OCI-LY1 (cell line): ENCODE results near the gene ABCC4.

Experiments
- H2AFZ ChIP-seq: fragments of 200-600 bp; sonication (generic), shearing (Covaris generic); 2 replicates; pipeline ENCODE4 v1.6.0; 2014; ENCODE audit warnings: antibody characterized with exemption, mild to moderate bottlenecking, low read length
- H3F3A ChIP-seq: fragments of 200-600 bp; sonication (generic), shearing (Covaris generic); 2 replicates; pipeline ENCODE4 v1.6.0; 2014; ENCODE audit warnings: mild to moderate bottlenecking, antibody characterized with exemption, low read length, moderate library complexity; ENCODE audit not compliant: insufficient read depth
- H3K27ac ChIP-seq: fragments of 200-600 bp; sonication (generic); 2 replicates; pipeline ENCODE4 v1.5.1; 2014; ENCODE audit warnings: low read length, mixed run types, mild to moderate bottlenecking, low read depth; ENCODE audit not compliant: poor library complexity, severe bottlenecking
- H3K27me3 ChIP-seq: fragments of 200-600 bp; sonication (generic); 2 replicates; pipeline ENCODE4 v1.6.0; 2014; ENCODE audit warnings: antibody characterized with exemption, mild to moderate bottlenecking, low read length, moderate library complexity; ENCODE audit not compliant: insufficient read depth
- H3K36me3 ChIP-seq: fragments of 200-600 bp; sonication (generic); 2 replicates; pipeline ENCODE4 v1.6.1; 2014; ENCODE audit warnings: mild to moderate bottlenecking, antibody characterized with exemption, low read length, moderate library complexity, mixed read lengths; ENCODE audit not compliant: insufficient read depth
- H3K4me1 ChIP-seq: fragments of 200-600 bp; sonication (generic); 2 replicates; pipeline ENCODE4 v1.5.1; 2014; ENCODE audit warnings: mild to moderate bottlenecking, low read length, moderate library complexity; ENCODE audit not compliant: insufficient read depth, severe bottlenecking
- H3K4me2 ChIP-seq: fragments of 200-600 bp; sonication (generic), shearing (Covaris generic); 2 replicates; pipeline ENCODE4 v1.6.1; 2014; ENCODE audit warnings: low read length
- H3K4me3 ChIP-seq: fragments of 200-600 bp; sonication (generic); 2 replicates; pipeline ENCODE4 v1.5.1; 2014; ENCODE audit warnings: low read length, low read depth, mild to moderate bottlenecking, mixed read lengths; ENCODE audit not compliant: poor library complexity, severe bottlenecking
- H3K79me2 ChIP-seq: fragments of 200-600 bp; shearing (Covaris generic); 2 replicates; pipeline ENCODE4 v1.6.1; 2016; ENCODE audit warnings: mixed run types, low read length, mixed read lengths; ENCODE audit not compliant: insufficient read depth
- H3K9ac ChIP-seq: fragments of 200-600 bp; sonication (generic), shearing (Covaris generic); 2 replicates; pipeline ENCODE4 v1.6.1; 2014; ENCODE audit warnings: mild to moderate bottlenecking, low read length, mixed read lengths
- H3K9me2 ChIP-seq: fragments of 200-600 bp; sonication (generic), shearing (Covaris generic); 2 replicates; pipeline ENCODE4 v1.6.1; 2014; ENCODE audit warnings: low read depth, mild to moderate bottlenecking, low read length, mixed read lengths
- H3K9me3 ChIP-seq: fragments of 200-600 bp; shearing (Covaris generic); 2 replicates; pipeline ENCODE4 v1.6.1; 2014; ENCODE audit warnings: low read length, mixed read lengths
- H4K20me1 ChIP-seq: fragments of 200-600 bp; sonication (generic), shearing (Covaris generic); 2 replicates; pipeline ENCODE4 v1.6.0; 2016; ENCODE audit warnings: mild to moderate bottlenecking, low read length; ENCODE audit not compliant: insufficient read depth
- CTCF ChIP-seq: fragments of 200-600 bp; sonication (generic), shearing (Covaris generic); IDR thresholded peaks from 2 replicates; pipeline ENCODE4 v1.5.1; 2017; ENCODE audit warnings: mild to moderate bottlenecking, antibody characterized with exemption, low read length, moderate library complexity, mixed read lengths
- EZH2 ChIP-seq: fragments of 200-600 bp; sonication (generic), shearing (Covaris generic); IDR thresholded peaks from 2 replicates; pipeline ENCODE4 v1.8.0; 2017; ENCODE audit warnings: borderline replicate concordance, mixed run types, mild to moderate bottlenecking, antibody characterized with exemption, low read length, moderate library complexity, mixed read lengths

Gene ABCC4

GRCh38 chr13:95133498-95133897, 167.8 kb downstream of the ABCC4 start:
- no peaks in the 10 kb centered on the region for H3K36me3 ChIP-seq
- H3K27ac ChIP-seq = no peak overlapping the region
- H3K4me3 ChIP-seq = no peak overlapping the region
- no peaks in the 10 kb centered on the region for H3K9me2 ChIP-seq
- H3K79me2 ChIP-seq = no peaks in the 10 kb centered on the region
- TF ChIP-seq CTCF (no peak), EZH2 (no peak)
- no peaks in the 10 kb centered on the region for H3K27me3 ChIP-seq
- H3K4me1 ChIP-seq = no peaks in the 10 kb centered on the region
- no peaks in the 10 kb centered on the region for H4K20me1 ChIP-seq
- H3K9ac ChIP-seq = no peak overlapping the region
- no peak overlapping the region for H2AFZ ChIP-seq
- no peak overlapping the region for H3K4me2 ChIP-seq
- H3K9me3 ChIP-seq = no peaks in the 10 kb centered on the region
- no peaks in the 10 kb centered on the region for H3F3A ChIP-seq

GRCh38 chr13:95129004-95129403, 172.2 kb downstream of the ABCC4 start:
- Histone ChIP-seq H3K27me3 (no peaks in the 10 kb centered on the region), H3F3A (no peaks in the 10 kb centered on the region), H3K27ac (no peak overlapping the region), H3K9me3 (no peaks in the 10 kb centered on the region), H3K9me2 (no peaks in the 10 kb centered on the region), H3K9ac (no peak overlapping the region), H3K36me3 (no peaks in the 10 kb centered on the region), H4K20me1 (no peaks in the 10 kb centered on the region), H3K4me2 (no peak overlapping the region), H3K4me3 (no peak overlapping the region), H3K79me2 (no peaks in the 10 kb centered on the region), H2AFZ (no peak overlapping the region), H3K4me1 (no peaks in the 10 kb centered on the region)
- TF ChIP-seq CTCF = no peak
- no peak for TF ChIP-seq EZH2

GRCh38 chr13:95128045-95128643, 173.1 kb downstream of the ABCC4 start:
- Histone ChIP-seq H3K27ac (no peak overlapping the region), H3F3A (no peaks in the 10 kb centered on the region)

More at GRCh38 chr13:95128045-95128643, 173.1 kb downstream of the ABCC4 start:
- no peaks in the 10 kb centered on the region for H4K20me1 ChIP-seq
- H2AFZ ChIP-seq = no peak overlapping the region
- no peak overlapping the region for H3K9ac ChIP-seq
- TF ChIP-seq CTCF (no peak), EZH2 (no peak)
- H3K79me2 ChIP-seq = no peaks in the 10 kb centered on the region
- no peaks in the 10 kb centered on the region for H3K4me1 ChIP-seq
- H3K9me2 ChIP-seq = no peaks in the 10 kb centered on the region
- no peak overlapping the region for H3K4me3 ChIP-seq
- no peaks in the 10 kb centered on the region for H3K36me3 ChIP-seq
- no peak overlapping the region for H3K4me2 ChIP-seq
- no peaks in the 10 kb centered on the region for H3K27me3 ChIP-seq
- no peaks in the 10 kb centered on the region for H3K9me3 ChIP-seq
